Activated CD4-positive, alpha-beta T cell treated with anti-CD3 and anti-CD28 coated beads, Interleukin-2, amount 50 U/mL, for 1 hour (primary cell): Measurements from ENCODE around the gene EDC4.
"Not testable (repeated sequence)": the region's sequence is repeated elsewhere in the genome, so short reads cannot be mapped to it uniquely, and the experiment has no call there.

Source experiments
- DNase-seq: peaks from one replicate; pipeline ENCODE4 v3.0.0-alpha.2; 2020

Gene EDC4

DNA sequence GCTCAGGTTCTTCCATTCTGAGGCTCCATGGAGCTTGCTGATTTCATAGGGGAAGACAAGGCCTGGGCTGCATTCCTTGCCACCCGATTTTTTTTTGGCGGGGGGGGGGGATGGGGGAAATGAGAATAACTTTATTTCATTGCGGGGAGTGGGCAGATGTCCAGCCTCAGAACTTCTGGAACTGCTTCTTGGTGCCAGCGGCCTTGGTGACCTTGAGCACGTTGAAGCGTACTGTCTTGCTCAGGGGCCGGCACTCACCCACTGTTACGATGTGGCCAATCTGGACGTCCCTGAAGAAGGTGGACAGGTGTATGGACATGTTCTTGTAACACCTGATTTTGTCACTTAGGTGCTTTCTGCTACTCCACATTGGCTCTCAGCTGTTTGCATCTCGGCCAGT lies 17.1 kb upstream of the EDC4 start:
- DNase-seq = no peak

DNA sequence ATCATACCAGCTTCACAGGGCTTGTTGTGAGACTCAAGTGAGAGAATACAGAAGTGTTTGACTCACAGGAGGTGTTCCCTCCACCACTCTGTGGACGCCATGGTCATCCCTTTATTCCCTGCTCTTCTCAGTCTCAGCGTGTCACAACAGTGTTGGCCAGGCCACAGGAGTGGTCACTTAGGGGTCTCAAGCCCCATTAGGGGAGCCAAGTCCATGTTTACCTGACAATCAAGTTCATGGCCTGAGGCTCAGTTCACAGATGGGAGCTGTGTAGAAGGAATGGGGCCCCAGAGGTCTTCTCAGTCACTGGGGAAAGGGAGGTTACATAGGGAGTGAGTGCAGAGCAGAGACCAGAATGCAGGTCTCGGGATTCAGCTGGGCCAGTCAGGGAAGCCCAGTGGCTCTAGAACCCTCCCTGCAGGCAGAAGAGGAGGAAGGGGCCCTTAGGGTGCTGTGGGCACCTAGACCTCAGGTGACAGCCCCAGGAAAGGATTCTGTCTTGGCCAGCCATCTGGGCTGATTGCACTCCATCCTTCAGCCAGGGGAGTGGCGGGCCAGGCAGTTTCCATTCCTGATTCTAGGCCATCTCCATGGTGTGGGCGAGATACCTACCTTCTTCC lies 15.8 kb upstream of the EDC4 start:
- no peak for DNase-seq

DNA sequence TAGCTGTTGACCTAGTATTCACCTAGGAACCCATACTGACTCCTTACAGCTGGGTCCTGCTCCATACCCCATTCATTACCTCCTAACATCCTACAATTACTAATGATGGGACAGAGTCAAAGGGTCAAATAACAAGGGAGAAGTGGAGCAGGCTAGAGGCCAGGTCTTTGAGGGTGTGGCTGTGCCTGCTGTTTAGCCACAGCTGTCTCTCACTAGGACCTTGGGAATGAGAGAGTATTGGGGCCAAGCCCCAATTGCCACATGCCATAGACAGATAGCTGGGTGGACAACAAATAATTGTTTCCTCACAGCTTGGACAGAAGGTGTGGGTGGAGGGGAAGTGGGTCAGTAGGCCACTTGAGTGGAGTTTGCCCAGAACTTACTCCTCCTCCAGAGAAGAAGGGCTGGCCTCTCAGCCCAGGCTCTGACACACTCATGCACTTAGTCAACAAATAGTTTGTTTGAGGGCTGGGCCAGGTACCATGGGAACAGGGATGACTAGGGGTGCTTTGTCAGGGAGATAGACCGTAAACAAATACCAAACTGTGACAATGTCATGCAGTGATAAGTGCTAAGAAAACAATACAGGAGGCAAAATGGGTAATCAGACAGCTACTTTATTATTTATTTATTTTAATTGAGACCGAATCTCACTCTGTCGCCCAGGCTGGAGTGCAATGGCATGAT lies 15.2 kb upstream of the EDC4 start:
- DNase-seq = peak; percentile 30

DNA sequence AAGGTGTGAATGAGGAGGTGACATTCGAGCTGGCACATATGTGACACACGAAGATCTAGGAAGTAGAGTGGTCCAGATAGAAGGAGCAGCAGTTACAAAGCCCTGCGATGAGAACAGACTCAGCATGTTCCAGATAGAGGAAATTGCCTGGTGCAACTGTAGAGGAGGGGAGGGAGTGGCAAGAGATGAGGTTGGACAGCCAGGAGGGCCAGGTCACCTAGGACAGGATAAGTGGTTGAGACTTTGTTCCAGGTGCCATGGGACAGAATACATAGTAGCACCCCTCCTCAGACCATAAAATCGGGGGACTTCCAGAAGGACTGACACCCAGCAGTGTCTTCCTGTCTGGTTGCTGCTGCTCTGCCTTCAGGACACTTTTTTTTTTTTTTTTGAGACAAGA lies 14.4 kb upstream of the EDC4 start:
- no peak for DNase-seq

DNA sequence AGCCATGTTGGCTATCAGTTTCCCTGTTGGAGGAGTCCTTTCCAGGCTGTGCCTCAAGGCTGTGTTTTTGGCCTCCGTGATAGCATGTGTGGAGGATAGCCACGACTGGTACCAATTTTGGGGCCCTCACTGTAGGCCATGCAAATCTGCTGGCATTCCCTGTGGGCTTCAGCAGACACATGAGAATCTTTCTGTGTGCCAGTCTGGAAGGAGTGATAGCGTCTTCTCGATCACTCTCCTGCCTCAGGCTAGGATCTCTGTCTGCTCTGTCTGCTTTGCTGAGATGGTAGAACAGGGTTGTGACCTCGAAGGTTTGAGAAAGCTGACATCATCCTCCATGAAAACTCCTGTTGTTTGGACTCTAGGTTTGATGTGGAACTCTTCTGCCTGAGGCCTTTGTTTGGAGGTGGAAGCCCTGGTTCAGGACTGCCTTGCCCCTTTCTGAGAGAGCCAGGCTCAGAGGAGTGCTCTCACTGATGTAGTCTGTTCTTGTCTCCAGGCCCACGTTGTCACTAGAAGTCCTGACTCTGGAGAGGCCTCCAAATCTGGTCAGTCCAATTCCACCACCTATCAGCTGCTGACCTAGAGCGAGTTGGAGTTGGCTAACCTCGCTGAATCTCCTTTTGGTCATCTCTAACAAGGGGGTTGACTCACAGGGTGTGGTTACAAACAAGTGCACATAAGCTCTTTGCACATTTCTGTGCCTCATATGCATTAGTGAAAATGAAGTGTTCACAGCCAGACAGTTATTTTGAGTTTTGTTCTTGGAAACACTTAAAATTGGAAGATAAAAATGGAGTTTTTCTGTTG lies 12.1 kb upstream of the EDC4 start:
- DNase-seq = no peak

DNA sequence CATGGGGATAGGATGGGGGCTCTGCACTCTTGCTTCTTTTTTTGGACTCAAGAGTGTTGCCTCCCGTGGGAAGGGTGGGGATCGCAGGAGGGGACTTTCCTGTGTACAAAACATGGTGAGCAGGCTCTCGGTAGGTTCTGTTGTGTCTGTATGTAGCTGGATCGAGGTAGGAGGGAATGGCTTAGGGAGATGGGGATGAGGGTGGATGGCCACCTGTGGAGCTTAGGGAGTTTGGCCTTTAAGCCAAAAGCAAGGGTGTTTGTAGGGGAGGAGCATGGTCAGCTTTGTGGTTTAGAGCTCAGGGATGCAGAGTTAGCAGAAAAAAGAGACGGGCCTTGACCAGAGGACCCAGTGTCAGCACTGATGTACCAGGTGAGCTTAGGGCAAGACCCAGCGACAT lies 11.0 kb upstream of the EDC4 start:
- DNase-seq = no peak

DNA sequence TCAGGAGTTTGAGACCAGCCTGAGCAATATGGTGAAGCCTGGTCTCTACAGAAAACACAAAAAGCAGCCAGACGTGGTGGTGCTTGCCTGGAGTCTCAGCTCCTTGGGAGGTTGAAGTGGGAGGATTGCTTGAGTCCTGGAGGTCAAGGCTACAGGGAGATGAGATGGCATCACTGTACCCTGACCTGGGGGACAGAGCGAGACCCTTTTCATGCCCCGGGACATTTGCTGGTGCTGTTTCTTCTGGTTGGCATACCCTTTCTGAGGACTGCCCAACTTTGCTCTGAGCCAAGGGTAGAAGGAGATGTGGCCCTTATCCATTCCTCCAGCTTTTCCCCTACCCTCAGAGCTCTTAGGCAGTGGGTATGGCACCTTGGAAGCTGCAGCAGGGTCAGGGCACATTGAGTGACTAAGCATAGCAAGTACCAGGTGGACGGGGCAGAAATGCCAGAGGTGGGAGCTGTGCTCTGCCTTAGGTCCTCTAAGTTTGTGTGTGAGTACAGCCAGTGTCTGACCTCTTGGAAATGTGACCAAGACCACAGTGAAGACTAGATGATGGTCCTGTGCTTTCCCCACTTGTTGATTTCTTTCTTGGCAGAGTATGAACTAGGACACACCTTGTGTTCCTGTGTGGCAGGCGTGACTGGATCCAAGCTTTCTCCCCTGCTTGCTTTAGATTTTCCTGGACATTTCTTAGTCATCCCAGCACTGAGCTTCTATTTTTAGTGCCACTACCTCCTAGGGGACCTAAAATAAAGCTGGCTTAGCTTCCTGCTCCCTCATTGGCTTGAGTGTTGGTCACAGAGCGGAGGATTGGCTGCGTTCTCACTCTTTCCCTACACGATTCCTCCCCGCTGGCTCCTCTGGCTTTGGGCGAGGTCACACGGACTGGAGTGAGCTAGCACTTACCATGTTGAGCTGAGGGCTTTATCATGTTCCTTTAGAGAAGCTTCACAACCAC lies 9.9 kb upstream of the EDC4 start:
- DNase-seq = no peak

DNA sequence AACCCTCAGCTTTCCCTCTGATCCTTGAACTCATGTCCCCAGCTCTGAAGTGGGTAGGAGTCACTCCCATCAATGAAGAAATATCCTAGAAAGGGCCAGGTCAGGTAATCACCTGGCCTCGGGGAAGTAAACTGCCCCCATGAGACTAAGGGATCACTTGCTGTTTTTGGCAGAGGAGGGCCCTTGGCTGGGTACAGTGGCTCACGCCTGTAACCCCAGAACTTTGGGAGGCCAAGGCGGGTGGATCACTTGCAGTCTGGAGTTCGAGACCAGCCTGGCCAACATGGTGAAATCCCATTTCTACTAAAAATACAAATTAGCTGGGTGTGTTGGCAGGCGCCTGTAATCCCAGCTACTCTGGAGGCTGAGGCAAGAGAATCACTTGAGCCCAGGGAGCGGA lies 8.8 kb upstream of the EDC4 start:
- not testable (repeated sequence) for DNase-seq

DNA sequence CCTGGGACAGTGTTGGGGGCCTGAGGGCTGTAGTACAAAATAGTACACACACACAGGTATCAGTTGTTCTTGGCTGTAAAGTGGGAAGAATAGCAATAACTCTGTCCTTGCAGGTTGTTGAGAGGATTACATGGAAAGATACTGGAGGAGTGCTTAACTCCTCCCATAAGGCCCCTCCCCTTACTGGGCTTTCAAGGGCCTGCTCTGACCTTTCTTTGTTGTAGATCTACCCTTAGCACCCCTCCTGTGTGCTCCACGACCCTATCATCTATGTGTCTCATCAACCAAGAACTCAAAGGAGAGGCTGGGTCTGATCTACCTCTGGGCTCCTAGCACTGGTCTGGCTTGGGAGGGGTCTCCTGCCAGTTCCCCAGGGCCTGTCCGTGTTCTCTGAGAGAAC lies 8.3 kb upstream of the EDC4 start:
- no peak for DNase-seq

DNA sequence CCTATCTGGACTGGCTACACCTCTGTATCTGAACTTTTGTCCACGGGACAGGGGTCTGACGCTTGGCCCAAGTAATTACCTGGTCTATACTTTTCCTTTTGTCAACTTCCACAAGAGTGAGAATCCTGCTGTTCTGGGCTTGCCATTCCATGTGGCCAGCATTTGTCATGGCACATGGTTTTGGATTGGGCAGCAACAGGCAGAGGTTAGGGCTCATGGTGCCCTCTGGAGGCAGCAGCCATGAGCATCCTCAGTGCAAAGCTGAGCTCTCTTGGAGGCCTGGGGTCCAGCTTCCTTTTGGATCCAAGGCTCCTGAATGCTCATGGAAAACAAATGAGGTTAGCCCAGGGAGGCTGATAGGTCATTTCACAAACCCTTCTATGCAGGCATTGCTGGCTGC lies 7.5 kb upstream of the EDC4 start:
- peak; percentile 8 for DNase-seq

DNA sequence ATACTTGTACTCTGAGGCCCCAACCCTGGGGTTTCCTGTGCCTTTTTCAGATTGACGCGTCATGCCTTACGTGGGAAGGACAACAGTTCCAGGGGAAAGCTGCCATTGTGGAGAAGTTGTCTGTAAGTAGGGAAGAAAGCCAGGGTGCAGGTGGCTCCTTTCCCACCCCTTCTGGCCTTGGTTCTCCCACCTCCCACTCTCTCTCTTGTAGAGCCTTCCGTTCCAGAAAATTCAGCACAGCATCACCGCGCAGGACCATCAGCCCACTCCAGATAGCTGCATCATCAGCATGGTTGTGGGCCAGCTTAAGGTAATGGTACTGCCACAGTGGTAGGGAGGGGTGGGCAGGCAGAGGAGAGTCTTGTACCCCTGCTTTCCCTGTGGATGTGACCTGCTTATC lies 4.6 kb upstream of the EDC4 start:
- DNase-seq = no peak

DNA sequence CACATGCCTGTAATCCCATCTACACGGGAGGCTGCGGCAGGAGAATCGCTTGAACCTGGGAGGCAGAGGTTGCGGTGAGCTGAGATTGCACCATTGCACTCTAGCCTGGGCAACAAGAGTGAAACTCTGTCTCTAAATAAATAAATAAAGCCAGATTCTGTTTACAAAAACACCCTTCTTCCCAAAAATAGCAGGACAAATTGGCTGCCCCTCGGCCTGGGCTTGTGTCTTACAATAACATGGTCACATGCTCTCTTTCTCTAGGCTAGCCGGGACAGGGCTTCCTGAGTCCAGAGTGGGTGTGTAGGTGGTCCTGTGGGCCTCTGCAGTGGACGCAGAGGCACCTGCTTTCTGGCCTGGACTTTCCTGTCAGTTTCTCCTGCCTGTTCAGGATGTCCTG lies 3.2 kb upstream of the EDC4 start:
- no peak for DNase-seq

DNA sequence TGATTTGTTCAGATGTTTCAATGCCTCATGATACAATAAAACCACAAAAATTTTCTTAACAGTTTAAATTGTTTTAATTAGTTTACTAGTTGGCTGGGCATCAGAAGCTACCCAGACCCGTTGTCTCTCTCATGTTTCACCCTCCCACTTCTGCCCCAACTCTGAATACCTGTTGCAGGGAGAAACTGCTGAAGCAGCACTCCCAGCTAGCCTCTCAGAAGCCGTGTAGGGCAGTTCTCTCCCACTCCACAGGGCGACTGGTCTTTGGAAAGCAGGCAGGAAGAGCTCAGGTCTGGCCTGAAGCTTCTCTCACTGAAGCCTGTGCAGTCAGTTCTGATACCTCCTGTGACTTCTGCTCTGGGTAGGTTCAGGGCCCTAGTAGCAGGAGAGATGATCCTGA lies 1.6 kb upstream of the EDC4 start:
- no peak for DNase-seq

DNA sequence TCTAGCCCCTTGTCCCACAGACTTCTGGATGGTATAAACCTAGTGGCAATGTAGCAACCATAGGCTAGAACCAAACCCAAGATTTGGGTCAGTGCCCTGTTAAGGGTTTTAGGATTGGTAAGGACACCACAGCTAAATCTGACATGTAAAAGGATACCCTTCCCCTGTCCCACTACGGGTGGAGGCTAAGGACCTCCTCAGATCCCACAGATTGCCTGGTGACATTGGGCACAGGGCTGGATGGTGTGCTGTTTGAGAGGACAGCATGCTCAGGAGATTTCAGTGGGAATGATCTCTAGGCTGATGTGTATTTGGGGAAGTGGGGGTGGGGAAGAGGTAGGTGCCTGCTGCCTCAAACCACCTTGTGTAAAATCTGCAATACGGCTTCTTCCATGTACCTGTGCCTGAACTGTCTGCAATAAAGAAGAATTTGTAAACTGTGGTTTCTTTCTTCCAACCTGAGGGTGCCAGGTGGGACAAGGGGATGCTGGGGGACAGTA lies 671 bp upstream of the EDC4 start:
- DNase-seq = no peak

DNA sequence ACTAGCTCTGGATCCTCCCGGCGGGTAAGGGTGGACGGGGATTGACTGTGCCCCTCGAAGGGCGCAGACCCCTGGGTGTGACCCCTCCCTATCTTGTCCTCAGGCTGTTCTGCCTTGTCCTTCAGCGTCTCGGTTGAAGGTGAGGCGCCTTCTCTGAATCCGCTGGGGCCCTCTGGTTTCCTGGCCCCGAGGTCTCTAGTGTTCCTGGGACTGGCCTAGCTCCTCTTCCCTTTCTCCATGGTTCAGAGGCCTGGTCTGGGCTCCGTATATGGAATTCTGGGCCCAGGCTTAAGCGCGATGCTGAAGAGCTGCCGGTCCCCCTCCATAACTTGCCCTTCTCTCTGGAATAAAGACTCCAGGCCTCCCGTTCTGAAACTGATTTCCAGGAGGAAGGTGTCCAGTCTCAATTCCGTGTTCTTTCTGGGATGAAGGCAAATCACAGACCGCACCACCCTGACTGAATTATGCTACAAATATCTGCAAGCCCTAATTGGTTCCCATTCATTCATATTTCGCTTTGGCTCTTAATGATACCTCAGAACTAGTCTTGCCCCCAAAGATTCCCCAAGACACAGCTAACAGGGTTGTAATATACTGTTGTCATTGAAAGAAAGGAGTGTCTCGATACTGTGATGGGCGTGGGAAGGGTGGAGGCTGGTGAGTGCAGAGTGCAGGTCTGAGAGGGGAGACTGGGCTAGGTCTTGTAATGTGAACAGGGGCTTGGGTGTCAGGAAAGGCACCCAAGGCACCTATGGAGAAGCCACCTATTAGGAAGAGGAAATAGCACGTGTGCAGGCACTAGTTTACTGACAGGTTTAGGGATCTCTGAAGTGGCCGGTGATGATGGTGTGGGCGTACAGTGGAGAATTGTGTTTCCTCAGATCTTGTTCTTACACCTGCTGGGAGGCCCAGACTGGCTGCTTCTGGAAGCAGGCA lies 851 bp downstream of the EDC4 start:
- no peak for DNase-seq

DNA sequence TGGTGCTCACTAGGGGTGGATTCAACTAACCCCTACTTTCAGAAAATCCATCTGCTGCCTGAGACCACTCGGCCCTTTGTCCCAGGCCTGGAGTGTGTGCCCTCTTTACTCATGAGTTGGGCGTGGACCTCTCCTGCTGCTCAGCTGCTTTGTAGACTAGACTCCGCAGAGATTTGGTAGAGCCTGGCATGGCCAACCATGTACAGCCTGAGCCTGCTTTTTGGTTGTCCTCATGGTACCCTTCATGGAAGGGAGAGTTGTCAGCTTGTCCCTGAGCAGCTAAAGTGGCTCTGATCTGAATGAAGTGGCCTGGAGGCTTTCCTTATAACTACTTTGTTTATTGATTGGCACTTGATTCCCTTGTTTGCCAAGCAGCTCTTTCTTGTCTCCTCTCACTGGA lies 1.5 kb downstream of the EDC4 start:
- DNase-seq = no peak

DNA sequence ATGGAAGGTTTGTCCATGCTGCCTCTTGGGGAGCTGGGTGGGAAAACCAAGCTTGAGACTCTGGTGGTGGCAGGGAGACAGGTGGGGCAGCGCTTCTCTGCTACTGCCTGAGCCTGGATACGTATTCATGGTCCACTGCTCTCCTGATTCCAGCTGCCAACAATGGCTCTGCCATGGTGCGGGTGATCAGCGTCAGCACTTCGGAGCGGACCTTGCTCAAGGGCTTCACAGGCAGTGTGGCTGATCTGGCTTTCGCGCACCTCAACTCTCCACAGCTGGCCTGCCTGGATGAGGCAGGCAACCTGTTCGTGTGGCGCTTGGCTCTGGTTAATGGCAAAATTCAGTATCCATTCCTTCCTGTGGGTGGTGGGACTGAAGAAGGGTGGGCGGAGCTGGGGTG lies 4.2 kb downstream of the EDC4 start:
- no peak for DNase-seq

DNA sequence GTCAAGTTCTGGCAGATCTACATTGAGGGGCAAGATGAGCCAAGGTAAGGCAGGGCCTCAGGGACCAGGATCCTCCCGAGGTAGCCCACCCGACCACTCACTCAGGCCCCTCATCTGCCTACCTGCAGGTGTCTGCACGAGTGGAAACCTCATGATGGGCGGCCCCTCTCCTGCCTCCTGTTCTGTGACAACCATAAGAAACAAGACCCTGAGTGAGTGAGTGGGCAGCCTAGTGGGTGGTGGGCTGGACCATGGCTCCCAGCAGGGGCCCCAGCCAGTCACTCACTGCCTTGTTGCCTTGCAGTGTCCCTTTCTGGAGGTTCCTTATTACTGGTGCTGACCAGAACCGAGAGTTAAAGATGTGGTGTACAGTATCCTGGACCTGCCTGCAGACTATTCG lies 5.4 kb downstream of the EDC4 start:
- no peak for DNase-seq

DNA sequence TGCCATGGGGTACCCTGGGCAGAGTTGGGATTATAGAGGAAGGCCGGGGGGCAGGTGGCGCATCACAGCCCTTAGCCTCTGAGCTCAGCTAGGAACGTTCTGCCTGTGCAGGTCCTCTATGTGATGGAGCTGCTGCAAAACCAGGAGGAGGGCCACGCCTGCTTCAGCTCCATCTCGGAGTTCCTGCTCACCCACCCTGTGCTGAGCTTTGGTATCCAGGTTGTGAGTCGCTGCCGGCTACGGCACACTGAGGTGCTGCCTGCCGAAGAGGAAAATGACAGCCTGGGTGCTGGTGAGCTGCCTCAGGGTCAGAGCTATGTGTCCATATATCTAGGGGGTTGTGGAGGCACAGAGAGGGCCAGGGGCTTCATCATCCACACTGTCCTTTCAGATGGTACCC lies 6.0 kb downstream of the EDC4 start:
- DNase-seq = no peak

DNA sequence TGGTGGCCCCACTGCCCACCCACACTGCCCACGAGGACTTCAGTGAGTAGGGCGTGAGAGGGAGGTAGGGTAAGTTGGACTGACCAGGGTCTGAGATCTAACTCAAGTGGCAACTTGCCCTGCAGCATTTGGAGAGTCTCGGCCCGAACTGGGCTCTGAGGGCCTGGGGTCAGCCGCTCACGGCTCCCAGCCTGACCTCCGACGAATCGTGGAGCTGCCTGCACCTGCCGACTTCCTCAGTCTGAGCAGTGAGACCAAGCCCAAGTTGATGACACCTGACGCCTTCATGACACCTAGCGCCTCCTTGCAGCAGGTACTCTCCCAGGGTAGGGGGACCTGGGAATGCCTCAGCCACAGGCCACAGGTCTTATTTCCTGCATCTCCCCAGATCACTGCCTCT lies 6.6 kb downstream of the EDC4 start:
- no peak for DNase-seq

DNA sequence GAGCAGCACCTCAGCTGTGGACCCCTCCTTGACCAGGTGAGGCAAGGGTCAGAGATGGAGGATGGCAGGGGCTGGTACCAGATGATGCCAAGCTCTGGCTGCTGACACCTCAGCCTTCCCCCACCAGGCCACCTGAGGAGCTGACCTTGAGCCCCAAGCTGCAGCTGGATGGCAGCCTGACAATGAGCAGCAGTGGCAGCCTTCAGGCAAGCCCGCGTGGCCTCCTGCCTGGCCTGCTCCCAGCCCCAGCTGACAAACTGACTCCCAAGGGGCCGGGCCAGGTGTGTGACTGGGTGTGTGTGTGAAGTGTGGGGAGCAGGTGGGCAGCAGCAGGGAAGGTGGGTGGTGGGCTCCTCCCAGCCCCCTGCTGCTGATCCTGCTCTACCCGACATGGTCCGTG lies 7.1 kb downstream of the EDC4 start:
- no peak for DNase-seq

DNA sequence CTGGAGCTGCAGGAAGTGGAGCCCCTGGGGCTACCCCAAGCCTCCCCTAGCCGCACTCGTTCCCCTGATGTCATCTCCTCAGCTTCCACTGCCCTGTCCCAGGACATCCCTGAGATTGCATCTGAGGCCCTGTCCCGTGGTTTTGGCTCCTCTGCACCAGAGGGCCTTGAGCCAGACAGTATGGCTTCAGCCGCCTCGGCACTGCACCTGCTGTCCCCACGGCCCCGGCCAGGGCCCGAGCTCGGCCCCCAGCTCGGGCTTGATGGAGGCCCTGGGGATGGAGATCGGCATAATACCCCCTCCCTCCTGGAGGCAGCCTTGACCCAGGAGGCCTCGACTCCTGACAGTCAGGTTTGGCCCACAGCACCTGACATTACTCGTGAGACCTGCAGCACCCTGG lies 7.7 kb downstream of the EDC4 start:
- no peak for DNase-seq
